K562 (cell line): ENCODE data around the gene MAL. TPM values are rescaled to one million over a fixed set of nuclear protein-coding genes. Genes with fewer than 3 reads are reported as not detected.

Experiments
- CGGBP1 ChIP-seq: fragments of 250-450 bp; sonication (Bioruptor Pico); IDR thresholded peaks from 2 replicates; pipeline ENCODE4 v1.9.0; 2021; ENCODE audit warnings: mild to moderate bottlenecking
- HNRNPK ChIP-seq: fragments of 200-400 bp; formaldehyde crosslinking; IDR thresholded peaks from one replicate; pipeline ENCODE4 v1.6.1; 2018; ENCODE audit warnings: mild to moderate bottlenecking, low read depth, low read length; ENCODE audit not compliant: poor library complexity, severe bottlenecking
- LEF1 ChIP-seq: fragments of 450-650 bp; IDR thresholded peaks from 2 replicates; pipeline ENCODE4 v1.6.1; 2016; ENCODE audit warnings: mild to moderate bottlenecking
- MTA3 ChIP-seq: fragments of 450-650 bp; formaldehyde crosslinking; IDR thresholded peaks from 2 replicates; pipeline ENCODE4 v1.6.1; 2017; ENCODE audit warnings: mild to moderate bottlenecking, borderline replicate concordance
- RAD21 ChIP-seq, 2 experiments: fragments of 250-450 bp in 1 of 2; fragments of 450-650 bp in 1 of 2; sonication (Bioruptor Pico) in 1 of 2; formaldehyde crosslinking in 1 of 2; IDR thresholded peaks in 1 of 2; conservative IDR thresholded peaks in 1 of 2; 2 replicates each; pipeline versions ENCODE4 v1.4.0 to v1.8.0; 2020 to 2022; ENCODE audit warnings: mild to moderate bottlenecking in 2 of 2, moderate library complexity in 1 of 2
- SMAD3 ChIP-seq: fragments of 450-650 bp; formaldehyde crosslinking; conservative IDR thresholded peaks from 2 replicates; pipeline ENCODE4 v1.4.0; 2020; ENCODE audit warnings: mild to moderate bottlenecking
- ZFP30 ChIP-seq: fragments of 250-450 bp; sonication (Bioruptor Pico); IDR thresholded peaks from 2 replicates; pipeline ENCODE4 v1.8.0; 2022; ENCODE audit warnings: moderate library complexity, mild to moderate bottlenecking, inconsistent platforms, borderline replicate concordance
- ZKSCAN1 ChIP-seq: fragments of 150-350 bp; IDR thresholded peaks from 2 replicates; pipeline ENCODE4 v1.6.1; 2016; ENCODE audit warnings: low read depth, low read length
- ZNF507 ChIP-seq: conservative IDR thresholded peaks from 2 replicates; pipeline ENCODE4 v1.6.1; 2017; ENCODE audit warnings: missing genetic modification characterization, missing compliant biosample characterization
- polyA plus RNA-seq, 8 experiments: library from polyadenylated mRNA; depleted of rRNA in 4 of 8; stranded (reverse) in 5 of 8; unstranded in 3 of 8; fragments of >200 nt; fragmentation: Nextera tagmentation in 2 of 8; fragmentation: Illumina TruSeq in 1 of 8; extraction: Ambion mirVana in 2 of 8; extraction: Trizol in 1 of 8; gene quantifications; 2 replicates each; pipeline versions ENCODE4 v1.2.1 to v1.2.3, GENCODE V29; 2011 to 2014; ENCODE audit warnings: inconsistent platforms in 1 of 8, missing spikeins in 1 of 8
- total RNA-seq, 7 experiments: library from RNA; depleted of rRNA in 6 of 7; stranded (reverse); fragments of >200 nt in 6 of 7; fragmentation: Illumina TruSeq in 2 of 7; extraction: Trizol in 2 of 7; gene quantifications; 2 replicates each; pipeline versions ENCODE4 v1.2.1 to v1.2.3, GENCODE V29; 2011 to 2021; ENCODE audit warnings: low replicate concordance in 1 of 7
- TF ChIP-seq, protein P1 (sequence below): fragments of 450-650 bp; IDR thresholded peaks from 2 replicates; pipeline ENCODE4 v1.6.1; 2016; ENCODE audit warnings: mild to moderate bottlenecking, moderate library complexity
- TF ChIP-seq, protein P2 (sequence below): sonication (generic); formaldehyde crosslinking; IDR thresholded peaks from 2 replicates; pipeline ENCODE4 v1.8.0; 2023; ENCODE audit warnings: mild to moderate bottlenecking, missing genetic modification reagents

The MAL gene
- total and polyA plus RNA-seq, 9 of the 15 experiments (the other 6 are each of a cell fraction or from before 2014, with no cell fraction given): not detected

- TF ChIP-seq, protein P1, sequence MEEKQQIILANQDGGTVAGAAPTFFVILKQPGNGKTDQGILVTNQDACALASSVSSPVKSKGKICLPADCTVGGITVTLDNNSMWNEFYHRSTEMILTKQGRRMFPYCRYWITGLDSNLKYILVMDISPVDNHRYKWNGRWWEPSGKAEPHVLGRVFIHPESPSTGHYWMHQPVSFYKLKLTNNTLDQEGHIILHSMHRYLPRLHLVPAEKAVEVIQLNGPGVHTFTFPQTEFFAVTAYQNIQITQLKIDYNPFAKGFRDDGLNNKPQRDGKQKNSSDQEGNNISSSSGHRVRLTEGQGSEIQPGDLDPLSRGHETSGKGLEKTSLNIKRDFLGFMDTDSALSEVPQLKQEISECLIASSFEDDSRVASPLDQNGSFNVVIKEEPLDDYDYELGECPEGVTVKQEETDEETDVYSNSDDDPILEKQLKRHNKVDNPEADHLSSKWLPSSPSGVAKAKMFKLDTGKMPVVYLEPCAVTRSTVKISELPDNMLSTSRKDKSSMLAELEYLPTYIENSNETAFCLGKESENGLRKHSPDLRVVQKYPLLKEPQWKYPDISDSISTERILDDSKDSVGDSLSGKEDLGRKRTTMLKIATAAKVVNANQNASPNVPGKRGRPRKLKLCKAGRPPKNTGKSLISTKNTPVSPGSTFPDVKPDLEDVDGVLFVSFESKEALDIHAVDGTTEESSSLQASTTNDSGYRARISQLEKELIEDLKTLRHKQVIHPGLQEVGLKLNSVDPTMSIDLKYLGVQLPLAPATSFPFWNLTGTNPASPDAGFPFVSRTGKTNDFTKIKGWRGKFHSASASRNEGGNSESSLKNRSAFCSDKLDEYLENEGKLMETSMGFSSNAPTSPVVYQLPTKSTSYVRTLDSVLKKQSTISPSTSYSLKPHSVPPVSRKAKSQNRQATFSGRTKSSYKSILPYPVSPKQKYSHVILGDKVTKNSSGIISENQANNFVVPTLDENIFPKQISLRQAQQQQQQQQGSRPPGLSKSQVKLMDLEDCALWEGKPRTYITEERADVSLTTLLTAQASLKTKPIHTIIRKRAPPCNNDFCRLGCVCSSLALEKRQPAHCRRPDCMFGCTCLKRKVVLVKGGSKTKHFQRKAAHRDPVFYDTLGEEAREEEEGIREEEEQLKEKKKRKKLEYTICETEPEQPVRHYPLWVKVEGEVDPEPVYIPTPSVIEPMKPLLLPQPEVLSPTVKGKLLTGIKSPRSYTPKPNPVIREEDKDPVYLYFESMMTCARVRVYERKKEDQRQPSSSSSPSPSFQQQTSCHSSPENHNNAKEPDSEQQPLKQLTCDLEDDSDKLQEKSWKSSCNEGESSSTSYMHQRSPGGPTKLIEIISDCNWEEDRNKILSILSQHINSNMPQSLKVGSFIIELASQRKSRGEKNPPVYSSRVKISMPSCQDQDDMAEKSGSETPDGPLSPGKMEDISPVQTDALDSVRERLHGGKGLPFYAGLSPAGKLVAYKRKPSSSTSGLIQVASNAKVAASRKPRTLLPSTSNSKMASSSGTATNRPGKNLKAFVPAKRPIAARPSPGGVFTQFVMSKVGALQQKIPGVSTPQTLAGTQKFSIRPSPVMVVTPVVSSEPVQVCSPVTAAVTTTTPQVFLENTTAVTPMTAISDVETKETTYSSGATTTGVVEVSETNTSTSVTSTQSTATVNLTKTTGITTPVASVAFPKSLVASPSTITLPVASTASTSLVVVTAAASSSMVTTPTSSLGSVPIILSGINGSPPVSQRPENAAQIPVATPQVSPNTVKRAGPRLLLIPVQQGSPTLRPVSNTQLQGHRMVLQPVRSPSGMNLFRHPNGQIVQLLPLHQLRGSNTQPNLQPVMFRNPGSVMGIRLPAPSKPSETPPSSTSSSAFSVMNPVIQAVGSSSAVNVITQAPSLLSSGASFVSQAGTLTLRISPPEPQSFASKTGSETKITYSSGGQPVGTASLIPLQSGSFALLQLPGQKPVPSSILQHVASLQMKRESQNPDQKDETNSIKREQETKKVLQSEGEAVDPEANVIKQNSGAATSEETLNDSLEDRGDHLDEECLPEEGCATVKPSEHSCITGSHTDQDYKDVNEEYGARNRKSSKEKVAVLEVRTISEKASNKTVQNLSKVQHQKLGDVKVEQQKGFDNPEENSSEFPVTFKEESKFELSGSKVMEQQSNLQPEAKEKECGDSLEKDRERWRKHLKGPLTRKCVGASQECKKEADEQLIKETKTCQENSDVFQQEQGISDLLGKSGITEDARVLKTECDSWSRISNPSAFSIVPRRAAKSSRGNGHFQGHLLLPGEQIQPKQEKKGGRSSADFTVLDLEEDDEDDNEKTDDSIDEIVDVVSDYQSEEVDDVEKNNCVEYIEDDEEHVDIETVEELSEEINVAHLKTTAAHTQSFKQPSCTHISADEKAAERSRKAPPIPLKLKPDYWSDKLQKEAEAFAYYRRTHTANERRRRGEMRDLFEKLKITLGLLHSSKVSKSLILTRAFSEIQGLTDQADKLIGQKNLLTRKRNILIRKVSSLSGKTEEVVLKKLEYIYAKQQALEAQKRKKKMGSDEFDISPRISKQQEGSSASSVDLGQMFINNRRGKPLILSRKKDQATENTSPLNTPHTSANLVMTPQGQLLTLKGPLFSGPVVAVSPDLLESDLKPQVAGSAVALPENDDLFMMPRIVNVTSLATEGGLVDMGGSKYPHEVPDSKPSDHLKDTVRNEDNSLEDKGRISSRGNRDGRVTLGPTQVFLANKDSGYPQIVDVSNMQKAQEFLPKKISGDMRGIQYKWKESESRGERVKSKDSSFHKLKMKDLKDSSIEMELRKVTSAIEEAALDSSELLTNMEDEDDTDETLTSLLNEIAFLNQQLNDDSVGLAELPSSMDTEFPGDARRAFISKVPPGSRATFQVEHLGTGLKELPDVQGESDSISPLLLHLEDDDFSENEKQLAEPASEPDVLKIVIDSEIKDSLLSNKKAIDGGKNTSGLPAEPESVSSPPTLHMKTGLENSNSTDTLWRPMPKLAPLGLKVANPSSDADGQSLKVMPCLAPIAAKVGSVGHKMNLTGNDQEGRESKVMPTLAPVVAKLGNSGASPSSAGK: no peak
- TF ChIP-seq RAD21 (CRISPR knock-in tag; conservative IDR thresholded peaks at IDR 0.05 in 1 of 2, IDR thresholded peaks at IDR 0.05 in 1 of 2) (peak; percentile 35 to 69), HNRNPK (no peak), CGGBP1 (CRISPR knock-in tag) (no peak), ZKSCAN1 (no peak), LEF1 (no peak), MTA3 (peak; percentile 34; the same call in 1 of the 2 replicates), ZFP30 (no peak), ZNF507 (tag) (no peak), SMAD3 (CRISPR knock-in tag) (no peak)
- TF ChIP-seq, protein P2, sequence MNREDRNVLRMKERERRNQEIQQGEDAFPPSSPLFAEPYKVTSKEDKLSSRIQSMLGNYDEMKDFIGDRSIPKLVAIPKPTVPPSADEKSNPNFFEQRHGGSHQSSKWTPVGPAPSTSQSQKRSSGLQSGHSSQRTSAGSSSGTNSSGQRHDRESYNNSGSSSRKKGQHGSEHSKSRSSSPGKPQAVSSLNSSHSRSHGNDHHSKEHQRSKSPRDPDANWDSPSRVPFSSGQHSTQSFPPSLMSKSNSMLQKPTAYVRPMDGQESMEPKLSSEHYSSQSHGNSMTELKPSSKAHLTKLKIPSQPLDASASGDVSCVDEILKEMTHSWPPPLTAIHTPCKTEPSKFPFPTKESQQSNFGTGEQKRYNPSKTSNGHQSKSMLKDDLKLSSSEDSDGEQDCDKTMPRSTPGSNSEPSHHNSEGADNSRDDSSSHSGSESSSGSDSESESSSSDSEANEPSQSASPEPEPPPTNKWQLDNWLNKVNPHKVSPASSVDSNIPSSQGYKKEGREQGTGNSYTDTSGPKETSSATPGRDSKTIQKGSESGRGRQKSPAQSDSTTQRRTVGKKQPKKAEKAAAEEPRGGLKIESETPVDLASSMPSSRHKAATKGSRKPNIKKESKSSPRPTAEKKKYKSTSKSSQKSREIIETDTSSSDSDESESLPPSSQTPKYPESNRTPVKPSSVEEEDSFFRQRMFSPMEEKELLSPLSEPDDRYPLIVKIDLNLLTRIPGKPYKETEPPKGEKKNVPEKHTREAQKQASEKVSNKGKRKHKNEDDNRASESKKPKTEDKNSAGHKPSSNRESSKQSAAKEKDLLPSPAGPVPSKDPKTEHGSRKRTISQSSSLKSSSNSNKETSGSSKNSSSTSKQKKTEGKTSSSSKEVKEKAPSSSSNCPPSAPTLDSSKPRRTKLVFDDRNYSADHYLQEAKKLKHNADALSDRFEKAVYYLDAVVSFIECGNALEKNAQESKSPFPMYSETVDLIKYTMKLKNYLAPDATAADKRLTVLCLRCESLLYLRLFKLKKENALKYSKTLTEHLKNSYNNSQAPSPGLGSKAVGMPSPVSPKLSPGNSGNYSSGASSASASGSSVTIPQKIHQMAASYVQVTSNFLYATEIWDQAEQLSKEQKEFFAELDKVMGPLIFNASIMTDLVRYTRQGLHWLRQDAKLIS (CRISPR knock-in tag): no peak
These were observed 51.4 kb downstream of the MAL start (continued) for GRCh38 chr2:95076705-95077529.
